Mammary epithelial cell (primary cell): ENCODE results near the gene LDLRAD4.

Experiments
- CTCF ChIP-seq, 2 donors: IDR thresholded peaks in 1 of 2; conservative IDR thresholded peaks in 1 of 2; 2 replicates each; pipeline ENCODE4 v1.5.1; 2011 to 2012; ENCODE audit warnings: inconsistent platforms in 2 of 2, low read length in 2 of 2, mild to moderate bottlenecking in 2 of 2, control low read depth in 1 of 2, low read depth in 1 of 2; ENCODE audit not compliant: insufficient read depth in 1 of 2; ENCODE audit errors: extremely low read depth in 1 of 2
- EZH2 ChIP-seq: IDR thresholded peaks from 2 replicates; pipeline ENCODE4 v1.6.1; 2012; ENCODE audit warnings: low read length, inconsistent platforms, borderline replicate concordance

GRCh38 chr18:13409026-13409425, 190.5 kb downstream of the LDLRAD4 start:
- no peak for TF ChIP-seq CTCF (conservative IDR thresholded peaks at IDR 0.05 in 1 of 2, IDR thresholded peaks at IDR 0.05 in 1 of 2; ENCODE audit: extremely low read depth in 1 of 2, insufficient read depth in 1 of 2, low read depth in 1 of 2, low read length in 2 of 2)
- no peak for TF ChIP-seq EZH2
